Heart right ventricle (tissue), 16 donors: ENCODE results near the gene NT5C2. TPM values are rescaled to one million over a fixed set of nuclear protein-coding genes. Genes with fewer than 3 reads are reported as not detected.

Experiments
- ATAC-seq, 8 donors: fragments of 200-7000 bp; cut with Tn5 transposase; one replicate each; pipeline ENCODE4 v1.9.1; 2020; ENCODE audit warnings: mild to moderate bottlenecking in 8 of 8, moderate library complexity in 8 of 8, moderate number of reproducible peaks in 1 of 8
- DNase-seq, 2 donors: peaks; one replicate each; pipeline ENCODE4 v3.0.0-alpha.2; 2020
- H3K27ac ChIP-seq, 10 donors: fragments of 200-600 bp; sonication (generic) in 2 of 10; one replicate each; pipeline versions ENCODE4 v1.5.0 to v1.8.0; 2020 to 2022; ENCODE audit warnings: mild to moderate bottlenecking in 3 of 10
- H3K27me3 ChIP-seq, 7 donors: fragments of 200-600 bp; one replicate each; pipeline ENCODE4 v1.8.0; 2021 to 2022; ENCODE audit warnings: mild to moderate bottlenecking in 2 of 7
- H3K36me3 ChIP-seq, 9 donors: fragments of 200-600 bp; sonication (generic) in 1 of 9; one replicate each; pipeline versions ENCODE4 v1.5.0 to v1.8.0; 2020 to 2022; ENCODE audit warnings: mild to moderate bottlenecking in 2 of 9
- H3K4me1 ChIP-seq, 9 donors: fragments of 200-600 bp; sonication (generic) in 1 of 9; one replicate each; pipeline versions ENCODE4 v1.5.0 to v1.8.0; 2020 to 2022; ENCODE audit warnings: mild to moderate bottlenecking in 4 of 9
- H3K4me3 ChIP-seq, 10 donors: fragments of 200-600 bp; sonication (generic) in 2 of 10; one replicate each; pipeline versions ENCODE4 v1.5.0 to v1.8.0; 2020 to 2022; ENCODE audit warnings: mild to moderate bottlenecking in 7 of 10, moderate library complexity in 2 of 10
- H3K9me3 ChIP-seq, 11 donors: fragments of 200-600 bp in 10 of 11; sonication (generic) in 2 of 11; one replicate each; pipeline versions ENCODE4 v1.5.0 to v1.8.0; 2013 to 2022; ENCODE audit warnings: mild to moderate bottlenecking in 2 of 11, control low read depth in 1 of 11, moderate library complexity in 1 of 11
- WGBS, 2 donors: extraction: QIAGEN DNeasy Blood & Tissue Kit; methylation state at CpG; one replicate each; pipeline ENCODE4 v1.1.7; 2013; ENCODE audit warnings: inconsistent platforms in 1 of 2; 5-methylcytosine and 5-hydroxymethylcytosine counted together
- intact Hi-C, 10 donors: fragments of 100-400 bp; cut with DNase I; formaldehyde crosslinking; loops; one replicate each; pipeline versions ENCODE4 v1.11.1 to v1.14.2; 2022
- polyA plus RNA-seq, 2 donors: library from polyadenylated mRNA; stranded (reverse); fragments of 200-250 nt; gene quantifications; one replicate each; pipeline ENCODE4 v1.2.3, GENCODE V29; 2013
- total RNA-seq, 10 donors: library from RNA; stranded (reverse); fragmentation: NEBNext Ultra II Directional in 3 of 10; extraction: Animal tissue kit (Norgen Biotek cat#: 25700) in 3 of 10; gene quantifications; one replicate each; pipeline versions ENCODE4 v1.2.1 to v1.2.4, GENCODE V29; 2021 to 2023
- TF ChIP-seq, protein P1 (sequence below), 9 donors: fragments of 200-600 bp; sonication (generic) in 2 of 9; IDR thresholded peaks; one replicate each; pipeline versions ENCODE4 v1.5.0 to v1.8.0; 2021 to 2022; ENCODE audit warnings: antibody characterized with exemption in 9 of 9, mild to moderate bottlenecking in 5 of 9, moderate library complexity in 1 of 9
- donor health status: Arrhythmogenic right ventricular cardiomyopathy.
- donor health status: ischemic (EF 13 %, LVEDD 7.1; RV severe dilation, severe dysfunction).
- donor health status: healthy with polysubstance abuse.
- donor health status: DM: no; HTN: yes; CAD: no.
- donor health status: DM: no; HTN: no; CAD: no.
- donor health status: ischemic (EF 25% LVEDD 6.9; RV normal size, moderate dysfunction).
- donor health status: ischemic (EF 25% LVEDD 5.7; RV mildly dilated, moderate dysfunction).
- donor health status: healthy.
- donor health status: DM: yes; HTN: yes; CAD: no.
- donor health status: Ischemic cardiomyopathy.
- donor health status: ischemic (EF 35%, LVEDD 5.7; RV mildly dilated, moderate dysfunction).
- donor health status: nonischemic (EF 11% LVEDD 7.7; RV severe dilation, severe dysfunction).
- donor health status: DM: yes; HTN: yes; CAD: no.
- donor health status: PGD.
- donor health status: ischemic (EF 29% LVEDD 5.4; RV normal size, mild dysfunction).
- donor health status: nonischemic (EF 23%, LVEDD 6.1; RV moderate dilation, normal function).

NT5C2 gene
- total and polyA plus RNA-seq, 12 donors: 23.9 to 88.2 (median 53.5) TPM

DNA sequence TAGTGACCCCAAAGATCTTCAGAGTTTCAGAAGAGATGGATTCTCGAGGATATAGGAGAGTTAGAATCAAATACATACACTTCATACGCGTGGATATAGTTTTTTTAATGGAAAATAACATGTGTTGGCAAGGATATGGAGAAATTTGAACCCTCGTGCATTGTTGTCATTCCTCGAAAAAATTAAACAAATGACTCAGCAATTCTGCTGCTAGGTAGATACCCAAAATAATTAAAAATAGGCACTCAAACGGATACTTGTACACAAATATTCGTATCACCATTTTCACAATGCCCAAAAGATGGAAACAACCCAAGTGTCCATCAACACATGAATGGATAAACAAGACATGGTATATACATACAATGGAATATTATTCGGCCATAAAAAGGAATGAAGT lies 5.6 kb upstream of the NT5C2 start:
- H3K9me3 ChIP-seq: no peaks in the 10 kb centered on the region
- intact Hi-C loops: no loop called here
- peak overlapping the region in 1 of 10 donors; percentile 87 for H3K27ac ChIP-seq
- H3K27me3 ChIP-seq: no peaks in the 10 kb centered on the region
- no peaks in the 10 kb centered on the region for H3K36me3 ChIP-seq
- H3K4me1 ChIP-seq: peaks cover 3 to 72% (median 20%) of the 10 kb centered on the region in 9 donors
- WGBS, 2 donors: 92 to 93% methylated on average over 8 of the region's 8 CpGs
- ATAC-seq: no peak
- TF ChIP-seq, protein P1, sequence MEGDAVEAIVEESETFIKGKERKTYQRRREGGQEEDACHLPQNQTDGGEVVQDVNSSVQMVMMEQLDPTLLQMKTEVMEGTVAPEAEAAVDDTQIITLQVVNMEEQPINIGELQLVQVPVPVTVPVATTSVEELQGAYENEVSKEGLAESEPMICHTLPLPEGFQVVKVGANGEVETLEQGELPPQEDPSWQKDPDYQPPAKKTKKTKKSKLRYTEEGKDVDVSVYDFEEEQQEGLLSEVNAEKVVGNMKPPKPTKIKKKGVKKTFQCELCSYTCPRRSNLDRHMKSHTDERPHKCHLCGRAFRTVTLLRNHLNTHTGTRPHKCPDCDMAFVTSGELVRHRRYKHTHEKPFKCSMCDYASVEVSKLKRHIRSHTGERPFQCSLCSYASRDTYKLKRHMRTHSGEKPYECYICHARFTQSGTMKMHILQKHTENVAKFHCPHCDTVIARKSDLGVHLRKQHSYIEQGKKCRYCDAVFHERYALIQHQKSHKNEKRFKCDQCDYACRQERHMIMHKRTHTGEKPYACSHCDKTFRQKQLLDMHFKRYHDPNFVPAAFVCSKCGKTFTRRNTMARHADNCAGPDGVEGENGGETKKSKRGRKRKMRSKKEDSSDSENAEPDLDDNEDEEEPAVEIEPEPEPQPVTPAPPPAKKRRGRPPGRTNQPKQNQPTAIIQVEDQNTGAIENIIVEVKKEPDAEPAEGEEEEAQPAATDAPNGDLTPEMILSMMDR (IDR thresholded peaks at IDR 0.05): no peak
- no peak overlapping the region for H3K4me3 ChIP-seq
- DNase-seq: no peak

DNA sequence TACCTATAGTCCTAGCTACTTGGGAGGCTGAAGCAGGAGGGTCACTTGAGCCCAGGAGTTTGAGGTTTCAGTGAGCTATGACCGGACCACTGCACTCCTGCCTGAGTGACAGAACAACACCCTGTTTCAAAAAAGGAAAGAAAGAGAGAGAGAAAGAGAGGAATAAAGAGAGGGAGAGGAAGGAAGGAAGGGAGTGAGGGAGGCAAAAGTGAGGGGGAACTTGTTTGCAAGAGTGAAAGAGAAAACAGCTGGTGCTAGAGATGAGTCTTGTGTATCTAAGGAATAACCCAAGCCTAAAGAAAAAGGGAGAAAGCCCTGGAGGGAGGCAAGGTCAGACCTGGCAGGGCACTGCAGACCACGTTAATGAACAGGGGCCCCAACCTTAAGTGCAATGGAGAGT lies 4.8 kb upstream of the NT5C2 start:
- TF ChIP-seq, protein P1 (IDR thresholded peaks at IDR 0.05): no peak
- H3K4me1 ChIP-seq: peaks cover 3 to 75% (median 24%) of the 10 kb centered on the region in 9 donors
- no peaks in the 10 kb centered on the region for H3K36me3 ChIP-seq
- H3K9me3 ChIP-seq: no peaks in the 10 kb centered on the region
- ATAC-seq (no peak), DNase-seq (no peak)
- H3K4me3 ChIP-seq: peak overlapping the region in 1 of 10 donors; percentile 20
- intact Hi-C loops: no loop called here
- no peaks in the 10 kb centered on the region for H3K27me3 ChIP-seq
- whole genome bisulfite sequencing, 2 donors: 60 to 64% methylated on average over 2 of the region's 2 CpGs
- peak overlapping the region in 7 of 10 donors; percentile 23 to 87 (median 62) for H3K27ac ChIP-seq

DNA sequence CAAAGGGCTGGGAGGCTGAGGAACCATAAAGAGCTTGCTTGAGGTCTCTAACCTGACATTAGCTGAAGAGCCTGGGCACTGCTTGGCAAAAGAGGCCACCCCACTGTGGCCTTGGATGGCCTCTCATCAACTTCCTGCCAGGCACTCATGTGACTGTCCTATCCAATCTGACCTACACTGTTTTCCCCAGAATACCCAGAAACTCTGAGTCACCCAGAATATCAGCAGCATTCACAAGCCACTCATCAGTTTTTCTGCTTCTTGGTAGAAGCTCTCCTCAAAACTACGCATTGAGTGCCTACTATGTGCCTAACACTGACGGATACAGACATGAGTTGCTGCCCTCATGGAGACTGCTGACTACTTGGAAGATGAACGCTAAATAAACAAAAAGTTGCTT lies 4.1 kb upstream of the NT5C2 start:
- intact Hi-C loops: no loop called here

DNA sequence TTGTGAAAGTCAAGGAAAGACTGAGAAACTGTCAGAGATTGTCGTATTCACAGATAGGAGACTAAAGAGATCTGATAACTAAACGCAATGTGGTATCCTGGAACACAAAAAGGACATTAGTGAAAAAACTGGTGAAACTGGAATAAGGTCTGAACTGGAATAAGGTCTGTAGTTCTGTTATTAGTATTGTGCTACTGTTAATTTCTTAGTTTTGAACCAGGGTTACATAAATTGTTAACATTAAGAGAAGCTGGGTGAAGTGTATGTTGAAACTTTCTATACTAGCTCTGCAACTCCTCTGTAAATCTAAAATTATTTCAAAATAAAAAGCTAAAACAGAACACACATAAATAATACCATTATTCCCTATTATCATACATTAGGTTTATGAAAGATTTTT lies 3.4 kb upstream of the NT5C2 start:
- no peak for ATAC-seq
- no peaks in the 10 kb centered on the region for H3K27me3 ChIP-seq
- H3K36me3 ChIP-seq: no peaks in the 10 kb centered on the region
- peaks cover 3 to 68% (median 29%) of the 10 kb centered on the region in 9 donors for H3K4me1 ChIP-seq
- DNase-seq: no peak
- intact Hi-C loops: no loop called here
- H3K27ac ChIP-seq: peak overlapping the region in 9 of 10 donors; percentile 23 to 87 (median 62)
- no peak overlapping the region for H3K4me3 ChIP-seq
- 47 to 49% methylated on average over 2 of the region's 2 CpGs for WGBS, 2 donors
- TF ChIP-seq, protein P1 (IDR thresholded peaks at IDR 0.05): no peak
- no peaks in the 10 kb centered on the region for H3K9me3 ChIP-seq

More for the DNA sequence above, 4.1 kb upstream of the NT5C2 start:
- ATAC-seq (peak; percentile 20 to 66 (median 52)), DNase-seq (peak; percentile 29 to 62)
- TF ChIP-seq, protein P1 (IDR thresholded peaks at IDR 0.05): no peak
- WGBS, 2 donors: 60 to 61% methylated on average over 3 of the region's 3 CpGs
- Histone ChIP-seq H3K27ac (peak overlapping the region in 9 of 10 donors; percentile 23 to 87 (median 62)), H3K4me3 (peak overlapping the region in 1 of 10 donors; percentile 20), H3K27me3 (no peaks in the 10 kb centered on the region), H3K36me3 (no peaks in the 10 kb centered on the region), H3K9me3 (no peaks in the 10 kb centered on the region), H3K4me1 (peaks cover 3 to 67% (median 24%) of the 10 kb centered on the region in 9 donors)
